HepG2 (cell line): ENCODE data around the gene RAP1A. TPM values are rescaled to one million over a fixed set of nuclear protein-coding genes. Genes with fewer than 3 reads are reported as not detected.

Source experiments
- ATAC-seq: fragments of 200-7000 bp; cut with Tn5 transposase; 3 replicates; pipeline ENCODE4 v1.9.1; 2020; ENCODE audit warnings: mild to moderate bottlenecking, moderate library complexity
- BruUV-seq: library from RNA; stranded (reverse); fragments of 400-500 nt; replicated peaks from 2 replicates; lab custom pipeline; 2021; lab: Mats Ljungman, UMichigan
- CTCF ChIA-PET: fragments of 300-600 bp; formaldehyde crosslinking; extraction: SDS; loops from one replicate; lab custom pipeline; 2021; ENCODE audit warnings: low total read pairs, inconsistent platforms, low intra/inter-chr PET ratio; lab: Yijun Ruan, JAX
- POLR2A ChIA-PET: fragments of 350-600 bp; sonication (Branson Sonifier 250); formaldehyde crosslinking; loops from one replicate; lab custom pipeline; 2020; ENCODE audit warnings: antibody characterized with exemption, inconsistent platforms; lab: Yijun Ruan, JAX
- DNase-seq: peaks from one replicate; pipeline ENCODE4 v3.0.0-alpha.2; 2015; ENCODE audit warnings: low spot score
- FAIRE-seq: peaks from 3 replicates; lab custom pipeline; 2011; peaks lifted over from hg19 to GRCh38; lab: Jason Lieb, UNC
- H2AFZ ChIP-seq: one replicate; pipeline ENCODE4 v1.6.1; 2011; ENCODE audit warnings: low read length, inconsistent platforms
- H3K27ac ChIP-seq: fragments of 300-600 bp; 3 replicates; pipeline ENCODE4 v1.8.0; 2011; ENCODE audit warnings: mixed run types, mild to moderate bottlenecking, mixed read lengths, low read length, inconsistent platforms; ENCODE audit not compliant: insufficient read depth; ENCODE audit errors: extremely low read length
- H3K27me3 ChIP-seq, 2 experiments: fragments of 200-600 bp in 1 of 2; 2 replicates in 1 of 2; 3 replicates in 1 of 2; pipeline versions ENCODE4 v1.6.0 to v1.8.0; 2011; ENCODE audit warnings: low read length in 2 of 2, mild to moderate bottlenecking in 2 of 2, moderate library complexity in 2 of 2, inconsistent platforms in 1 of 2; ENCODE audit not compliant: insufficient read depth in 2 of 2, control insufficient read depth in 1 of 2
- H3K36me3 ChIP-seq, 2 experiments: fragments of 200-600 bp in 1 of 2; replicated peaks in 1 of 2; 2 replicates in 1 of 2; 3 replicates in 1 of 2; pipeline versions ENCODE4 v1.5.1 to v1.8.0; 2011; ENCODE audit warnings: low read length in 2 of 2, inconsistent platforms in 1 of 2; ENCODE audit not compliant: insufficient read depth in 2 of 2, control insufficient read depth in 1 of 2
- H3K4me1 ChIP-seq: 2 replicates; pipeline ENCODE4 v1.5.1; 2012; ENCODE audit warnings: low read length, inconsistent platforms; ENCODE audit not compliant: insufficient read depth
- H3K4me2 ChIP-seq: 2 replicates; pipeline ENCODE4 v1.6.0; 2011; ENCODE audit warnings: low read depth, low read length, inconsistent platforms
- H3K4me3 ChIP-seq, 3 experiments: fragments of 200-600 bp in 1 of 3; sonication (generic), shearing (Covaris generic) in 1 of 3; replicated peaks in 1 of 3; 2 replicates each; pipeline ENCODE4 v1.5.1; 2011 to 2016; ENCODE audit warnings: low read length in 3 of 3, inconsistent platforms in 2 of 3, low read depth in 2 of 3, mild to moderate bottlenecking in 2 of 3, control low read depth in 1 of 3, mixed read lengths in 1 of 3; ENCODE audit not compliant: insufficient read depth in 1 of 3
- H3K79me2 ChIP-seq: one replicate; pipeline ENCODE4 v1.6.1; 2011; ENCODE audit warnings: low read length, inconsistent platforms; ENCODE audit not compliant: insufficient read depth
- H3K9ac ChIP-seq: 2 replicates; pipeline ENCODE4 v1.6.0; 2011; ENCODE audit warnings: mild to moderate bottlenecking, low read depth, low read length, inconsistent platforms; ENCODE audit not compliant: insufficient read depth
- H3K9me3 ChIP-seq: 2 replicates; pipeline ENCODE4 v1.5.1; 2012; ENCODE audit warnings: mild to moderate bottlenecking, low read length
- H4K20me1 ChIP-seq: 2 replicates; pipeline ENCODE4 v1.6.0; 2011; ENCODE audit warnings: inconsistent platforms, mild to moderate bottlenecking, low read length, moderate library complexity; ENCODE audit not compliant: insufficient read depth
- GLMP ChIP-seq: sonication (generic); formaldehyde crosslinking; IDR thresholded peaks from 2 replicates; pipeline ENCODE4 v1.9.0; 2021; ENCODE audit warnings: missing genetic modification reagents, mild to moderate bottlenecking, borderline replicate concordance
- HIVEP1 ChIP-seq: sonication (generic); formaldehyde crosslinking; IDR thresholded peaks from 2 replicates; pipeline ENCODE4 v1.4.0; 2020; ENCODE audit warnings: mild to moderate bottlenecking, missing genetic modification reagents
- HNRNPUL1 ChIP-seq: fragments of 200-400 bp; formaldehyde crosslinking; IDR thresholded peaks from 2 replicates; pipeline ENCODE4 v1.6.1; 2017; ENCODE audit warnings: low read depth, mild to moderate bottlenecking, low read length, moderate library complexity
- MAX ChIP-seq: IDR thresholded peaks from 2 replicates; pipeline ENCODE4 v1.6.1; 2012; ENCODE audit warnings: inconsistent platforms
- PAXIP1 ChIP-seq: sonication (generic); formaldehyde crosslinking; conservative IDR thresholded peaks from 2 replicates; pipeline ENCODE4 v1.4.0; 2020; ENCODE audit warnings: mild to moderate bottlenecking, missing genetic modification reagents, moderate library complexity
- RFXAP ChIP-seq: sonication (generic); formaldehyde crosslinking; IDR thresholded peaks from 2 replicates; pipeline ENCODE4 v1.4.0; 2020; ENCODE audit warnings: missing genetic modification reagents, borderline replicate concordance
- SP140L ChIP-seq: sonication (generic); formaldehyde crosslinking; IDR thresholded peaks from 2 replicates; pipeline ENCODE4 v1.4.0; 2020; ENCODE audit warnings: missing genetic modification reagents, borderline replicate concordance
- SSRP1 ChIP-seq: IDR thresholded peaks from 2 replicates; pipeline ENCODE4 v1.6.1; 2016; ENCODE audit warnings: control low read depth
- ZBTB37 ChIP-seq: sonication (generic); formaldehyde crosslinking; IDR thresholded peaks from 2 replicates; pipeline ENCODE4 v1.4.0; 2020; ENCODE audit warnings: mild to moderate bottlenecking, missing genetic modification reagents
- ZNF235 ChIP-seq: sonication (generic); formaldehyde crosslinking; IDR thresholded peaks from 2 replicates; pipeline ENCODE4 v1.8.1; 2023; ENCODE audit warnings: mild to moderate bottlenecking, missing genetic modification reagents, borderline replicate concordance
- ZNF563 ChIP-seq: sonication (generic); formaldehyde crosslinking; IDR thresholded peaks from 2 replicates; pipeline ENCODE4 v1.8.0; 2022; ENCODE audit warnings: mild to moderate bottlenecking, moderate library complexity, missing genetic modification reagents
- ZNF781 ChIP-seq: sonication (generic); formaldehyde crosslinking; IDR thresholded peaks from 2 replicates; pipeline ENCODE4 v1.5.1; 2020; ENCODE audit warnings: borderline replicate concordance, mild to moderate bottlenecking, missing genetic modification reagents; ENCODE audit errors: not compliant biosample characterization
- ZNF879 ChIP-seq: sonication (generic); formaldehyde crosslinking; IDR thresholded peaks from 2 replicates; pipeline ENCODE4 v1.8.1; 2023; ENCODE audit warnings: missing genetic modification reagents
- WGBS: methylation state at CpG from one replicate; pipeline ENCODE4 v1.1.6; 2017; ENCODE audit warnings: low lambda C conversion rate; 5-methylcytosine and 5-hydroxymethylcytosine counted together
- in situ Hi-C: cut with HindIII; loops from 2 replicates; pipeline ENCODE4 v1.10.0; 2017; ENCODE audit warnings: low pct_unique_long_range_greater_than_20kb; ENCODE audit not compliant: extremely low pct_ligation_motif_present
- intact Hi-C: fragments of 100-400 bp; cut with micrococcal nuclease; formaldehyde crosslinking; loops from one replicate; pipeline ENCODE4 v1.10.0; 2022; ENCODE audit not compliant: unreplicated experiment
- polyA plus RNA-seq, 8 experiments: library from polyadenylated mRNA; depleted of rRNA in 3 of 8; stranded (reverse) in 7 of 8; unstranded in 1 of 8; fragments of >200 nt; fragmentation: Illumina TruSeq in 4 of 8; extraction: Trizol in 4 of 8; gene quantifications; 2 replicates each; pipeline versions ENCODE4 v1.2.1 to v1.2.3, GENCODE V29; 2011 to 2016; ENCODE audit warnings: low read depth in 4 of 8, missing spikeins in 1 of 8, mixed read lengths in 1 of 8; ENCODE audit not compliant: insufficient read depth in 1 of 8
- total RNA-seq, 5 experiments: library from RNA; depleted of rRNA; stranded (reverse); fragments of >200 nt; fragmentation: Illumina TruSeq; extraction: Trizol; gene quantifications; 2 replicates each; pipeline ENCODE4 v1.2.3, GENCODE V29; 2016; ENCODE audit warnings: low read depth in 1 of 5

Gene RAP1A
- total and polyA plus RNA-seq, 2 of the 13 experiments (the other 11 are each of a cell fraction or from before 2014, with no cell fraction given): 19.0 to 20.7 TPM

- no peak for FAIRE-seq
- peaks cover 59% of the 10 kb centered on the region for H3K4me1 ChIP-seq
- H4K20me1 ChIP-seq: no peaks in the 10 kb centered on the region
- peak; percentile 31 for ATAC-seq
- H3K4me3 ChIP-seq: no peak overlapping the region
- no peak overlapping the region for H3K9ac ChIP-seq
- intact Hi-C loops (no loop called here), in situ Hi-C loops (loop anchor here (5.0 kb wide), 1 partner anchor 36 kb away; the partner anchor contains the start of gene DDX20)
- H3K36me3 ChIP-seq: no peaks in the 10 kb centered on the region
- peak overlapping the region; percentile 51 for H3K4me2 ChIP-seq
- no peaks in the 10 kb centered on the region for H3K9me3 ChIP-seq
- BruUV-seq: no TSS peak
- WGBS: 58% methylated on average over 10 of the region's 10 CpGs
- H2AFZ ChIP-seq: no peak overlapping the region
- ChIA-PET POLR2A (interaction anchor here (0.7 kb wide), 1 partner anchor 18 kb away, joined by 3 read pairs; the partner anchor contains the start of gene INKA2), CTCF (no interaction called here)
- H3K27ac ChIP-seq: no peak overlapping the region
- DNase-seq: no peak
- no peaks in the 10 kb centered on the region for H3K79me2 ChIP-seq
- H3K27me3 ChIP-seq: no peaks in the 10 kb centered on the region
- no peak for TF ChIP-seq PAXIP1 (CRISPR knock-in tag)
- TF ChIP-seq RFXAP (CRISPR knock-in tag): no peak
- TF ChIP-seq ZNF879 (CRISPR knock-in tag): no peak
- no peak for TF ChIP-seq SP140L (CRISPR knock-in tag)
- peak; percentile 13; the same call in 1 of the 2 replicates for TF ChIP-seq MAX
- TF ChIP-seq ZBTB37: no peak
- no peak for TF ChIP-seq GLMP (CRISPR knock-in tag)
- no peak for TF ChIP-seq HNRNPUL1
- no peak for TF ChIP-seq ZNF563 (CRISPR knock-in tag)
- no peak for TF ChIP-seq ZNF781
- TF ChIP-seq HIVEP1: no peak
- TF ChIP-seq SSRP1 (CRISPR knock-in tag): 0 out of 2 replicates have a peak, but pooled peaks have one; percentile 45
- no peak for TF ChIP-seq ZNF235 (CRISPR knock-in tag)
Observed at GRCh38 chr1:111720977-111721786, 101.6 kb downstream of the RAP1A start.
